Esophagus muscularis mucosa (tissue), 4 donors: ENCODE results near the gene CDRT4. TPM values are rescaled to one million over a fixed set of nuclear protein-coding genes. Genes with fewer than 3 reads are reported as not detected.

Source experiments
- DNase-seq: peaks from one replicate; pipeline ENCODE4 v3.0.0-alpha.2; 2017; ENCODE audit errors: extremely low spot score
- H3K27ac ChIP-seq, 4 donors: fragments of 200-600 bp; sonication (generic); replicated peaks in 1 of 4; 1 replicate in 3 of 4; 2 replicates in 1 of 4; pipeline ENCODE4 v1.5.1; 2016 to 2019; ENCODE audit warnings: mild to moderate bottlenecking in 1 of 4
- H3K27me3 ChIP-seq, 4 donors: fragments of 200-600 bp; sonication (generic); one replicate each; pipeline versions ENCODE4 v1.5.1 to v1.6.0; 2016 to 2019
- H3K36me3 ChIP-seq, 4 donors: fragments of 200-600 bp; sonication (generic); one replicate each; pipeline ENCODE4 v1.5.1; 2016 to 2019
- H3K4me1 ChIP-seq, 4 donors: fragments of 200-600 bp; sonication (generic); one replicate each; pipeline ENCODE4 v1.5.1; 2016 to 2019
- H3K4me3 ChIP-seq, 4 donors: fragments of 200-600 bp; sonication (generic); 1 replicate in 2 of 4; 2 replicates in 2 of 4; pipeline ENCODE4 v1.5.1; 2016 to 2019; ENCODE audit warnings: mild to moderate bottlenecking in 4 of 4, moderate library complexity in 1 of 4
- H3K9me3 ChIP-seq, 4 donors: fragments of 200-600 bp; sonication (generic); 1 replicate in 3 of 4; 2 replicates in 1 of 4; pipeline ENCODE4 v1.5.1; 2016 to 2019
- CTCF ChIP-seq, 3 experiments: fragments of 200-600 bp in 2 of 3; fragments of 450-650 bp in 1 of 3; sonication (generic) in 2 of 3; IDR thresholded peaks; one replicate each; pipeline ENCODE4 v1.5.1; 2017 to 2019; ENCODE audit warnings: antibody characterized with exemption in 3 of 3, mild to moderate bottlenecking in 2 of 3, moderate library complexity in 1 of 3
- EP300 ChIP-seq: sonication (generic); formaldehyde crosslinking; IDR thresholded peaks from one replicate; pipeline ENCODE4 v1.6.1; 2017; ENCODE audit warnings: antibody characterized with exemption
- POLR2A ChIP-seq: fragments of 450-650 bp; IDR thresholded peaks from one replicate; pipeline ENCODE4 v1.6.1; 2017; ENCODE audit warnings: antibody characterized with exemption, moderate library complexity, mild to moderate bottlenecking, low read depth
- POLR2AphosphoS5 ChIP-seq, 2 donors: sonication (generic); formaldehyde crosslinking; IDR thresholded peaks; one replicate each; pipeline ENCODE4 v1.6.1; 2017; ENCODE audit warnings: antibody characterized with exemption in 2 of 2
- WGBS: methylation state at CpG from one replicate; pipeline ENCODE4 v1.1.5; 2018; 5-methylcytosine and 5-hydroxymethylcytosine counted together
- intact Hi-C: fragments of 100-400 bp; cut with DNase I; formaldehyde crosslinking; loops from one replicate; pipeline ENCODE4 v1.15.1; 2023
- total RNA-seq, 4 donors: library from RNA; depleted of rRNA; stranded (reverse); fragments of >200 nt; gene quantifications; one replicate each; pipeline versions ENCODE4 v1.1.0 to v1.2.1, GENCODE V29; 2016

The CDRT4 gene
- total RNA-seq, 4 donors from 2014 or later: 1.6 to 6.6 (median 3.4) TPM

DNA sequence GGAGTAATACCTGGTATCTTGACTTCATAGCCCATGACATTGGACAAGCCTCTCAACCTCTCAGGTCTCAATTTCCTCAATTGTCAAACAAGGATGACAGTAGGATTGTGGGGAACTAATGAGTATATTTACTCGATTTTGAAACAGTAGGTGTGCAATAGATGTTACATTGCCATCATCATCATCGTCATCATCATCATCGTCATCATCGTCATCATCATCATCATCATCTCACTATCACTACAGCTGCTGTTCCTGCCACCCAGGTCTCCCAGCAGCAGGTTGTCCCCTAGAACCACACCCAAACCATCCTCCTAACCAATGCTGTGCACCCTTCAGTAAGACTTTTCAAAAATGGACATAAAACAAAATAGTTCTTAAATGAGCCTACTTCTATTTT lies 24.8 kb upstream of the CDRT4 start:
- H3K36me3 ChIP-seq: no peaks in the 10 kb centered on the region
- no peak for DNase-seq
- peak overlapping the region in 2 of 4 donors; percentile 60 to 68 for H3K27ac ChIP-seq
- 94% methylated on average over 4 of the region's 4 CpGs for WGBS
- intact Hi-C loops: no loop called here
- H3K9me3 ChIP-seq: no peaks in the 10 kb centered on the region
- no peaks in the 10 kb centered on the region for H3K27me3 ChIP-seq
- peaks cover 12 to 25% (median 17%) of the 10 kb centered on the region in 4 donors for H3K4me1 ChIP-seq
- H3K4me3 ChIP-seq: no peak overlapping the region
- no peak for TF ChIP-seq CTCF (IDR thresholded peaks at IDR 0.05)
- TF ChIP-seq EP300: no peak
- TF ChIP-seq POLR2A: no peak
- no peak for TF ChIP-seq POLR2AphosphoS5 (IDR thresholded peaks at IDR 0.05)

GRCh38 chr17:15490634-15491261 lies 23.3 kb upstream of the CDRT4 start:
- no peaks in the 10 kb centered on the region for H3K27me3 ChIP-seq
- H3K27ac ChIP-seq: peak overlapping the region; percentile 40 to 68 (median 59)
- intact Hi-C loops: no loop called here
- no peak overlapping the region for H3K4me3 ChIP-seq
- TF ChIP-seq CTCF (IDR thresholded peaks at IDR 0.05) (no peak), POLR2AphosphoS5 (IDR thresholded peaks at IDR 0.05) (peak; percentile 61 to 70), EP300 (no peak), POLR2A (no peak)
- WGBS: 55% methylated on average over 11 of the region's 11 CpGs
- no peaks in the 10 kb centered on the region for H3K9me3 ChIP-seq
- no peaks in the 10 kb centered on the region for H3K36me3 ChIP-seq
- peaks cover 10 to 25% (median 15%) of the 10 kb centered on the region in 4 donors for H3K4me1 ChIP-seq
- peak; percentile 94 for DNase-seq

- Histone ChIP-seq H3K4me1 (peaks cover 6 to 21% (median 13%) of the 10 kb centered on the region in 4 donors), H3K9me3 (no peaks in the 10 kb centered on the region), H3K4me3 (no peak overlapping the region), H3K27ac (no peak overlapping the region), H3K27me3 (no peaks in the 10 kb centered on the region), H3K36me3 (peaks cover 0 to under 1% (median 0%) of the 10 kb centered on the region in 4 donors)
- intact Hi-C loops: no loop called here
- no peak for DNase-seq
- WGBS: 100% methylated on average over 2 of the region's 2 CpGs
- TF ChIP-seq CTCF (IDR thresholded peaks at IDR 0.05) (no peak), EP300 (no peak), POLR2AphosphoS5 (IDR thresholded peaks at IDR 0.05) (no peak), POLR2A (no peak)
Measured at GRCh38 chr17:15488557-15488956, 21.1 kb upstream of the CDRT4 start.

DNA sequence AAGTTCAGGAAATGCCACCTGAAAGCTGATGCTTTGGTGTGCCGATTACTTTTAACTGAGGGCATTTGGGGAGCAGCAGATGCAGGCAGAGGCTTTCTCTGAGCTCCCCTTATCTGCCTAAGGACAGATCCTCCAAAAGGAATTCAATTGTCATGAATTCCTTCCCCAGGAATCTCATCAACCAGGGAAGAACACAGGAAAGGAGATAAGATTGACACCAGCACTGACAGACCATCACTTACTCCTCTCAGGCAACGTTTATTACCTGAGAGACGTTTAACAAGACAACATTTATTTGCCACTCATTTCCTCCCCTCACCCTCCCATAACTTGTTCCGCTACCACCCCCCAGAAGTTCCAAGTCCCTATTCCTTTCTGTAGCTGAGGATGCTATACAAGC lies 17.6 kb upstream of the CDRT4 start:
- DNase-seq: no peak
- no peak overlapping the region for H3K27ac ChIP-seq
- H3K4me3 ChIP-seq: no peak overlapping the region
- H3K9me3 ChIP-seq: no peaks in the 10 kb centered on the region
- H3K36me3 ChIP-seq: peaks cover 0 to 5% (median 0%) of the 10 kb centered on the region in 4 donors
- peaks cover 4 to 8% (median 6%) of the 10 kb centered on the region in 4 donors for H3K4me1 ChIP-seq
- intact Hi-C loops: no loop called here
- no peaks in the 10 kb centered on the region for H3K27me3 ChIP-seq
- WGBS: 80% methylated on average over 4 of the region's 4 CpGs
- no peak for TF ChIP-seq POLR2A
- no peak for TF ChIP-seq EP300
- TF ChIP-seq CTCF (IDR thresholded peaks at IDR 0.05): no peak
- no peak for TF ChIP-seq POLR2AphosphoS5 (IDR thresholded peaks at IDR 0.05)
